SU-DHL-6 (cell line): Measurements from ENCODE around the gene ADCY5.

ENCODE experiments used
- H2AFZ ChIP-seq: fragments of 200-600 bp; sonication (generic); 2 replicates; pipeline ENCODE4 v1.6.1; 2014; ENCODE audit warnings: low read depth, mild to moderate bottlenecking, moderate library complexity, mixed read lengths, antibody characterized with exemption, low read length; ENCODE audit not compliant: severe bottlenecking
- H3F3A ChIP-seq: fragments of 200-600 bp; shearing (Covaris generic); 2 replicates; pipeline ENCODE4 v1.6.0; 2016; ENCODE audit warnings: antibody characterized with exemption, mild to moderate bottlenecking; ENCODE audit not compliant: insufficient read depth
- H3K27ac ChIP-seq: fragments of 200-600 bp; sonication (generic); 2 replicates; pipeline ENCODE4 v1.5.1; 2016; ENCODE audit warnings: low read depth, mild to moderate bottlenecking, low read length, moderate library complexity, mixed read lengths
- H3K27me3 ChIP-seq: fragments of 200-600 bp; sonication (generic), shearing (Covaris generic); 2 replicates; pipeline ENCODE4 v1.6.0; 2014; ENCODE audit warnings: mild to moderate bottlenecking, low read length
- H3K36me3 ChIP-seq: fragments of 200-600 bp; sonication (generic); 2 replicates; pipeline ENCODE4 v1.6.1; 2014; ENCODE audit warnings: mild to moderate bottlenecking, low read length, mixed read lengths
- H3K4me2 ChIP-seq: fragments of 300-600, 200-600 bp; shearing (Covaris generic), sonication (generic); 2 replicates; pipeline ENCODE4 v1.6.0; 2014; ENCODE audit warnings: low read length, low read depth, mild to moderate bottlenecking; ENCODE audit not compliant: poor library complexity, severe bottlenecking
- H3K4me3 ChIP-seq: fragments of 200-600 bp; sonication (generic); 2 replicates; pipeline ENCODE4 v1.5.1; 2014; ENCODE audit warnings: antibody characterized with exemption, low read length, mild to moderate bottlenecking, mixed read lengths; ENCODE audit not compliant: insufficient read depth, poor library complexity, severe bottlenecking
- H3K79me2 ChIP-seq: fragments of 200-600 bp; sonication (generic); 2 replicates; pipeline ENCODE4 v1.6.1; 2014; ENCODE audit warnings: mild to moderate bottlenecking, low read length, moderate library complexity; ENCODE audit not compliant: insufficient read depth
- H3K9ac ChIP-seq: fragments of 200-600 bp; sonication (generic); 2 replicates; pipeline ENCODE4 v1.7.0; 2014; ENCODE audit warnings: mild to moderate bottlenecking, low read length
- H3K9me2 ChIP-seq: fragments of 200-600 bp; sonication (generic); replicated peaks from 2 replicates; pipeline ENCODE4 v1.6.1; 2014; ENCODE audit warnings: low read length; ENCODE audit not compliant: insufficient read depth
- H3K9me3 ChIP-seq: fragments of 200-600 bp; sonication (generic); 2 replicates; pipeline ENCODE4 v1.6.1; 2014; ENCODE audit warnings: low read length, mixed read lengths; ENCODE audit not compliant: insufficient read depth
- H4K20me1 ChIP-seq: fragments of 200-600 bp; sonication (generic); 2 replicates; pipeline ENCODE4 v1.6.1; 2014; ENCODE audit warnings: low read depth, mild to moderate bottlenecking, antibody characterized with exemption, low read length, moderate library complexity, mixed read lengths
- CTCF ChIP-seq: fragments of 200-600 bp; sonication (generic); IDR thresholded peaks from one replicate; pipeline ENCODE4 v1.5.1; 2017; ENCODE audit warnings: antibody characterized with exemption, mild to moderate bottlenecking, low read length, moderate library complexity; ENCODE audit not compliant: insufficient read depth, poor library complexity, severe bottlenecking
- EZH2phosphoT487 ChIP-seq: fragments of 200-600 bp; sonication (generic), shearing (Covaris generic); conservative IDR thresholded peaks from 2 replicates; pipeline ENCODE4 v1.6.1; 2018; ENCODE audit warnings: mild to moderate bottlenecking, antibody characterized with exemption, low read length, moderate library complexity, mixed read lengths

ADCY5 gene

GRCh38 chr3:123348471-123349200 lies 100.3 kb downstream of the ADCY5 start:
- H3F3A ChIP-seq: no peaks in the 10 kb centered on the region
- no peak overlapping the region for H2AFZ ChIP-seq
- H3K4me2 ChIP-seq: no peak overlapping the region
- TF ChIP-seq EZH2phosphoT487: no peak
- no peak for TF ChIP-seq CTCF
- H3K9me2 ChIP-seq: no peaks in the 10 kb centered on the region
- H4K20me1 ChIP-seq: no peaks in the 10 kb centered on the region
- no peaks in the 10 kb centered on the region for H3K27me3 ChIP-seq
- H3K36me3 ChIP-seq: no peaks in the 10 kb centered on the region
- H3K9ac ChIP-seq: no peak overlapping the region
- no peaks in the 10 kb centered on the region for H3K9me3 ChIP-seq
- no peak overlapping the region for H3K27ac ChIP-seq
- no peaks in the 10 kb centered on the region for H3K79me2 ChIP-seq
- no peak overlapping the region for H3K4me3 ChIP-seq

- TF ChIP-seq EZH2phosphoT487 (no peak), CTCF (no peak)
- H2AFZ ChIP-seq: no peak overlapping the region
- no peaks in the 10 kb centered on the region for H3K9me3 ChIP-seq
- H4K20me1 ChIP-seq: no peaks in the 10 kb centered on the region
- H3K4me3 ChIP-seq: no peak overlapping the region
- no peaks in the 10 kb centered on the region for H3K36me3 ChIP-seq
- no peaks in the 10 kb centered on the region for H3K27me3 ChIP-seq
- H3F3A ChIP-seq: no peaks in the 10 kb centered on the region
- H3K79me2 ChIP-seq: no peaks in the 10 kb centered on the region
- no peak overlapping the region for H3K27ac ChIP-seq
- H3K4me2 ChIP-seq: no peak overlapping the region
- H3K9me2 ChIP-seq: no peaks in the 10 kb centered on the region
- H3K9ac ChIP-seq: no peak overlapping the region
Observed at GRCh38 chr3:123347691-123348264, 101.1 kb downstream of the ADCY5 start.

- no peaks in the 10 kb centered on the region for H3K9me2 ChIP-seq
- H4K20me1 ChIP-seq: no peaks in the 10 kb centered on the region
- no peak overlapping the region for H3K9ac ChIP-seq
- H2AFZ ChIP-seq: no peak overlapping the region
- no peak for TF ChIP-seq EZH2phosphoT487
- TF ChIP-seq CTCF: no peak
- H3K4me3 ChIP-seq: no peak overlapping the region
- H3K4me2 ChIP-seq: no peak overlapping the region
- no peaks in the 10 kb centered on the region for H3K9me3 ChIP-seq
- H3K27me3 ChIP-seq: no peaks in the 10 kb centered on the region
- no peaks in the 10 kb centered on the region for H3K79me2 ChIP-seq
- no peaks in the 10 kb centered on the region for H3K36me3 ChIP-seq
- no peak overlapping the region for H3K27ac ChIP-seq
- H3F3A ChIP-seq: no peaks in the 10 kb centered on the region
Observed at GRCh38 chr3:123347205-123347604, 101.7 kb downstream of the ADCY5 start.
